Measurements from ENCODE around the gene KDM2B.

DNA sequence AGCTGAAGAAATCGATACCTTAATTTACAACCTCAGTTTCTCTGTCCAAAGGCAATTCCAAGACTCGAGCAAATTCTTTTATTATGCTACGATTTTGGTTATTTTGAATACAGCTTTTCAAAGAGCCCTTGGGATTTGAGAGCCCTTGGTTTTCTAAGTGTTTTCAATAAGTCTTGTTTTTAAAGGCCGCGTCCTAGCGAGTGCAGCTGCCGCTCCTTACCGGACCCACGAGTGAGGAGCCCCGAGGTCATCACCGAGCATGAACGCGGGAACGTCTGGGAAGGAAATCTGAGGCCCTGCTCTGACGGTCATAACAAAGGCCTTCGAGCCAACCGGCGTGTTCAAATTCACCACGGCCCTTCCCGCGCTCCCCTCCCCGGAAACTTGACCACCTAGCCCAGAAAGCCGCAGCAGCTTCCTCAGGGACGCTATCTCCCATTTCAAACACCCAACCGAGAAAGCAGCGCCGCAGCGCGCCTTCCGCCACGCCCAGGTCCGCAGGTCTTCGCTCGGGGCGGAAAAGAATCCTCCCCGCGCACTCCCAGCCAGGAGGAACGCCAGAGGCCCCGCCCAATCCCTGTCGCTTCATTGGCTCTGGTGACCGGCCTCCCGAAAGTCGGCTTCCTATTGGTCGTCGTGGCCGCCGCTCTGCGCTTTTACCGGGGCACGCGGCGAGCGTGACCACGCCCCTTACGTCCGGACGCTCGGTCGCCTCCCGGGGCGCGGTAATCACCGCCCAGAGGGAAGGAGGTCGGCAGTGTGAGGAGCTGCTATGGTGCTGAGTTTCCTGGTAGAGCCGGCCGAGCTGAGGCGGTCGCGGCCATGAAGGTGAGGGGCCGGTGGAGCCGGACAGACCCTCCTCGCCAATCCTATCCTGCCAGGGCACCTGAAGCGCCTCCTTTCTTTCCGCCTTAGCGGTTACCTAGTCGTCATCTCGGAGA, 181.2 kb downstream of the KDM2B start, which contains the start of gene RNF34:
- TF ChIP-seq CTCF (IDR thresholded peaks at IDR 0.05) (peak in 3 of 12 donors; percentile 17 to 33 (median 23)), POLR2A (IDR thresholded peaks at IDR 0.05) (peak; percentile 89 to 97)
